HG03108 (cell line): ENCODE data around the gene TMEM169.

Source experiments
- ATAC-seq: cut with Tn5 transposase; IDR thresholded peaks from one replicate; pipeline ENCODE4 v1.9.1; 2021; ENCODE audit warnings: moderate library complexity; ENCODE audit not compliant: unreplicated experiment

TMEM169 gene

DNA sequence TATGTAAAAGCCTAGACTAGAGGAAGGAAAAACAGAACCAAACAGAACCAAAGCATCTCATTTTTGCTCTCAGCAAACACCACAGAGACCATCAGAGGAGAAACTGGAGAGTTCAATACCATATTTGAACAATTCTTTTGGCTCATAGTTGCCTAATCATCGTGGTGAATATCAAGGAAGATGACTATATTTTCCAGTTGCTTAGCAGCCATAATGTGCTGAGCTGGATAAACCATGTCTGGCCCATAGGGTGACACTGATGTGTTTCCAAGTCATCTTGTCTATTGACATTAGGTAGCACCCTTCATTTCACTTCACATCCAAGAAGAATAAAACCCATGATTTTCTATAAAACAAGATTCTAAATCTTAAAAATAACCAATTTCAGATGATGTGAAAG is 21.5 kb downstream of the TMEM169 start:
- no peak for ATAC-seq

DNA sequence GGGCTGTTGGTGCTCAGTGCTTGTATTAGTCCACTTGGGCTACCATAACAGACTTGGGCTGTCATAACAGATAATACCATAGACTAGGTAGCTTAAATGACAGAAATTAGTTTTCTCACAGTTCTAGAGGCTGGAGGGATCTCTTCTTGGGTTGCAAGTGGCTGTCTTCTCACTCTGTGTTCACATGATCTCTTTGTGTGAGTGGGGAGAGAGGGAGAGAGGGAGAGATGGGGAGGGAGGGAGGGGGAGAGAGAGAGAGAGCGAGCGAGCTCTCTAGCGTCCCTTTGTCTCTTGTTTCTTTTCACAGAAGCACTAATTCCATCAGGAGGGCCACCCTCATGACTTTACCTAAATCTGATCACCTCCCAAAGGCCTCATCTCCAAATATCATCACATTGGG is 23.0 kb downstream of the TMEM169 start:
- ATAC-seq, result no peak

DNA sequence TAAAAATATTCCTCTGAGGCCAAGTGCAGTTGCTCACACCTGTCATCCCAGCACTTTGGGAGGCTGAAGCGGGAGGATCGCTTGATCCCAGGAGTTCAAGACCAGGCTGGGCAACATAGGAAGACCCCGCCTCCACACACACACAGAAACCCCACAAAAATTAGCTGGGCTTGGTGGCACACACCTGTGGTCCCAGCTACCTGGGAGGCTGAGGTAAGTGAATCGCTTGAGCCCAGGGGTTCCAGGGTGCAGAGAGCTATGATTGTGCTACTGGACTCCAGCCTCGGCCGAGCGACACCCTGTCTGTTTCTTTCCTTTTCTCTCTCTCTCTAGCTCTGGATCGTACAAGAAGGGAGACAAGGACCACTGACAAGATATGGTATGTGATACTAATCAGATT is 25.6 kb downstream of the TMEM169 start:
- no peak for ATAC-seq

DNA sequence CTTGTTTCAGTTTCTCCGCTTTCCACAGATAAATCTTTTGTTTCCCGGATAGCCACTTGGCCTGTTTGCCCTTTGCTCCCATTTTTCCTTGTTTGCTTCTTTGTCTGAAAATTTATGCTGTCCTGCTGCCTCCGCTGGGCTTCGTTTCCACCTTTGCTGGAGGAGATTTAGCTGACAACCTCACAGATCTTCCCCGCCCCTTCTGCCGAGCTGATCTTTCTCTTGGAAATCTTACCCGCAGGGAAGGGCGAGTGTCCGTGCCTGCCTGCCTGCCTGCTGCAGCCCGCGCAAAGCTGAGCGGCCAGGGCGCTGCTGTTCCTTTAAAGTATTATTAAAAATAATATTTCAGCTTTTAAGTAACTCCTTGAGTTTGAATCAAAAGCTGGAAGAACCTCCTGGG is 26.0 kb downstream of the TMEM169 start:
- no peak for ATAC-seq

DNA sequence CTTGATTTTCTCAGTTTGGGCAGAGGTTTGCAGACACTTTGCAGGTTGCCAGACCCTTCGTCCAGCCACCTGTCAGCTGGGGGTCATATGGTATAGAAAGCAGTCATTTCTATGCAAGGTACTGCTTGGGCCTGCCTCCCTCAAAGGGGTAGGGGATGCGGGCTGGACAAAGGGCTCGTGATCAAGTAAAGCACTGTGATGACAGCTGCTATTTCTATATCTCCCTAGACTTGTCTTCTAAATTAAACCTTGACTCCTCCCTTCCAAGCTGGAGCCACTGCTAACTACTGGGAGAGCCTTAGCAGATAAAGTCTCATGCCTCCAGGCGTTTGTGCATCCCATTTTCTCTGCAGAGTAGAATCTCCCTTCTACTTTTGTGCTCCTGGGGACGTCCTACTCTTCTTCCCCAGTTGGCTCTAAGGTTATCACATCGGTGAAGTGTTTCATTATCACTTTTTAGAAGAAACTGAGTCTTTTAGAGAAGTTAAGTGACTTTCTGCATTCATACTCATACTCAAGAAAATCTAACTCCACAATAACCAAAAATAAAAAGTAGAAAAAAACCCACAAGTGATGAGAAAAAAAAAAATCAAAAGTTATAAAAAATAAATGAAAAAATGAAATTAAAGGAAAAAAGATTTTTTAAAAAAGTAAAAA is 26.7 kb downstream of the TMEM169 start:
- ATAC-seq, result no peak

DNA sequence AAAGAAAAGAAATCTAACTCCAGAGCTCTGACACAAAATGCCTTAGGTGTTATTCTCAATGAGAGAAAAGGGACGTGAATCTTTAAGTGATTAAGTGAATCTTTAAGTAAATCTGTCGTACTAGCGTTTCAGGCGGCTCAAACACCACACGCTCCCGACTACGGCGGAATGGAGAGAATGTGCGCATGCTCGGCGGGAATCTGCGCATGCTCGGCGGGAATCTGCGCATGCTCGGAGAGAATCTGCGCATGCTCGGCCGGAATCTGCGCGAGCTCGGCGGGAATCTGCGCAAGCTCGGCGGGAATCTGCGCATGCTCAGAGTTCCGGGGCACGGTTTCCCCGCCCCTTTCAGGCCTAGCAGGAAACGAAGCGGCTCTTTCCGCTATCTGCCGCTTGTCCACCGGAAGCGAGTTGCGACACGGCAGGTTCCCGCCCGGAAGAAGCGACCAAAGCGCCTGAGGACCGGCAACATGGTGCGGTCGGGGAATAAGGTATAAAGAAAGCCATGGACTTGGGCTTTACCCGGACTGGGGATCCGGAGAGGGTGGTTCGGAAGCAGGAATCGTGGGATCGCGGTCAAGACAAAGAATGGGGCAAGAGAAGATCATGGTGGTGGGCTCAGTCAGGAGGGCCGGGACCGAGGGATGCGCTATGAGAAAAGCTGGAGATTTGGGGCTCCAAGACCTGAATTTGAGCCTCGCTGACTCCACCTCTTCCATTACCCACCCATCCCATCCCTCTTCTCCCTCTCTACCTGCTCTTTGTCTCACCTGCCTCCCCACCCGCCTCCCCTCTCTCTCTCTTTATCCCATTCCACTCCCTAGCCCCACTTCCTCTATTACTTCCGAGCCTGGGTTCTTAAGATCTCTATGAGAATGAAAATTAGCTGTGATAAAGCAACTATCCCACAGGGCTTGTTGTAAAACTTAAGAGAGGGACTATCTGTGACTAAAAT is 27.5 kb downstream of the TMEM169 start, which contains the start of gene XRCC5:
TSS of gene XRCC5 (plus strand) at position 382 of the 955 bp plus-strand sequence. CDS start at position 471, 89 bp downstream.
- ATAC-seq, result peak; percentile 47

DNA sequence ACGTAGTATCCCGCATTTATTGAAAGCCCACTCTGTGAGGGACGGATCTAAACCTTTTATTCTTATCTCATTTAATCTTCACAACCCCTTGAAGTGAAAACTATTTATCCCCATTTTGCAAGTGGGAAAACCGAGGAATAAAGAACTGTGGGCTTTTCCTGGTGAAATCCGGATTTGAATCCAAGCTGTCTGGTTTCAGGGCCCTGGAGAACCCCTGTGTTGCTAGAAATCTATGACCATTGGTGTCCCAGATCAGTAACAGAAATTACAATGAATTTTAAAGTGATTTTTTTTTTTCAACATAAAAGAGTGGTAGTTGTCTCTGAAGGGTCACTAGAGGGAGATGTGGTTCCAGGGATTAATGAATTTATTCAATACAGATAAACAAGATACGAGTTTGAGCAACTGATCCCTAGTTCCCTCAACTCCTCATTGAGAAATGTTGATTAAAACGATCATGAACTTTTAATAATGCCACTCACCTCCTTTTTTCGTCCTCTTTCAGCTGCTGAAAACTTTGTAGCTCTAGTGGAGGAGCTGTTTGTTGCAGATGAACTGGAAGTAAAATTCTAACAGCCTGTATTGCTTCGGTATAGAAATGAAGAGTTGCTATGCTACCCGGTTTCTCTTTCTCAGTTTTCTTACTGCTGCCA is 28.4 kb downstream of the TMEM169 start:
- ATAC-seq, result no peak

DNA sequence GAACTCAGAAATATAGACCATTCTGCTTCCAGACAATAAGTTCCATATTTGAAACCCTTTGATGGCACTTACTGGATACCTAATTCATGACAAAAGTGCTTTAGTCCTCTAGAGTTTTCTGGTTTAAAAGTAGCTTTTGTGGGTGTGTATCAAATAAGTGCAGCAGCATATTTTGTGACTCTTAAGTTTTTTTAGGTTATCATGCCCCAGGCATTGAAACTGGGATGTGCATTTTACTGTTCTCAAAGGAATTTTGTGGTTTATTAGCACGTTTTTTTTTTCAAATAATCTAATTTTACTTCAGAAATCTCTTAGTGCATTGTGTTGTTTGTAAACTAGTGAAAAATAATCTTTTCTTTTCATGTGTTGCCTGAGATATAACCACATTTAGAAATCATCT is 28.9 kb downstream of the TMEM169 start:
- ATAC-seq, result no peak

DNA sequence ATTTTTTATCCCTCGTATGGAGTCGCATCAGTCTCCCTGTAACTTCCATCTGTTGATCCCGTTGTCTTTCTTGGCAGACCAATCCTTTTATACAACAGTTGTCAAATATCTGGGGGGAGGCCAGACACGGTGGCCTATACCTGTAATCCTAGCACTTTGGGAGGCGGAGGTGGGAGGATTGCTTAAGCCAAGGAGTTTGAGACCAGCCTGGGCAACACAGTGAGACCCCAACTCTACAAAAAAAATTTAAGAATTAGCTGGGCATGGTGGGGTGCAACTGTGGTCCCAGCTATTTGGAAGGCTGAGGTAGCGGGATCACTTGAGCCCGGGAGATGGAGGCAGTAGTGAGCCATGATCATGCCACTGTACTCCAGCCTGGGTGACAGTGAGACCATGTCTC is 29.4 kb downstream of the TMEM169 start:
- no peak for ATAC-seq

DNA sequence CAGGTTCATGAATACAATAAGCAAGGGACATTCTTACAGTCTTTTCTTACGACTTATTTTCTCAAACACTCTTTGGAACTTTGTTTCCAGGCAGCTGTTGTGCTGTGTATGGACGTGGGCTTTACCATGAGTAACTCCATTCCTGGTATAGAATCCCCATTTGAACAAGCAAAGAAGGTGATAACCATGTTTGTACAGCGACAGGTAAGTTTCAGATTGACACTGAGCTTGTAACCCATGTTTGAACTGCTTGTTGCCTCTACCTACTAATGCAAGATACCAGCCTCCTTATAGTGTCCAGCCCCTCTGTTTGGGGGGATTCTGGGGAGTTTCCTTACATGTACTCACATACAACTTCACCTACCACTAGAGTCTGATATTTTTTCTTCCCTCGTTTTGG is 31.2 kb downstream of the TMEM169 start:
- ATAC-seq, result no peak

DNA sequence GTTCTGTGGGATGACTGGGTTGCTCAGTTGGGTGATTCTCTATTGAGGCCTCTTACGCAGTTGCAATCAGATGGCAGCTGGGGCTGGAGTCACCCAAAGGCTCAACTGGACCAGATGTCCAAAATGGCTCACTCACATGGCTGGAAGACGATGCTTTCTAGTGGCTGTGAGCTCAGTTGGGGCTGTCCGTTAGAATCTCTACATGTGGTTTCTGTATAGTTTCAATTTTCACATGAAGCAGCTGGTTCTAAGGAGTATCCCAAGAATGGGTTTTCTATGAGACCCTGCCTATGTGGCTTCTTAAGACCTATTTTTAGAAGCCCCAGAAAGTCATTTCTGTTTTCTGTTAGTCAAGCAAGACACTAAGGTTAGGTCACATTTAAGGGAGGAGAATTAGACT is 31.9 kb downstream of the TMEM169 start:
- peak; percentile 73 for ATAC-seq

DNA sequence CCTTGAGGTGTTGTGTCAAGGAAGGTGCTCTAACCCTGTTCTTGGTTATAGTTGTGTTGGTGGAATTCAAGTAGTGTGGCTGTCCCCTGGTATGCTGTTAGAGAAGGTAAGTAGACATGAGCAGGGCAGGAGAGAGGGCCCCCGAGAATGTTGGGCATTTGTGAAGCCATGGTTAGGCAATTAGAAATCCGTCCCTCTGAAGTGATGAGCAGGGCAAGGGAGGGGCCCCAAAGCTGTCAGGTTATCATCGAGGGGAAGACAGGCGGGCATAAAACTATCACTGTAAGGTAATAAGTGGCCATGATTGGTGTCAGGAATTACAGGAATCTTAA is 32.6 kb downstream of the TMEM169 start:
- ATAC-seq, result no peak

DNA sequence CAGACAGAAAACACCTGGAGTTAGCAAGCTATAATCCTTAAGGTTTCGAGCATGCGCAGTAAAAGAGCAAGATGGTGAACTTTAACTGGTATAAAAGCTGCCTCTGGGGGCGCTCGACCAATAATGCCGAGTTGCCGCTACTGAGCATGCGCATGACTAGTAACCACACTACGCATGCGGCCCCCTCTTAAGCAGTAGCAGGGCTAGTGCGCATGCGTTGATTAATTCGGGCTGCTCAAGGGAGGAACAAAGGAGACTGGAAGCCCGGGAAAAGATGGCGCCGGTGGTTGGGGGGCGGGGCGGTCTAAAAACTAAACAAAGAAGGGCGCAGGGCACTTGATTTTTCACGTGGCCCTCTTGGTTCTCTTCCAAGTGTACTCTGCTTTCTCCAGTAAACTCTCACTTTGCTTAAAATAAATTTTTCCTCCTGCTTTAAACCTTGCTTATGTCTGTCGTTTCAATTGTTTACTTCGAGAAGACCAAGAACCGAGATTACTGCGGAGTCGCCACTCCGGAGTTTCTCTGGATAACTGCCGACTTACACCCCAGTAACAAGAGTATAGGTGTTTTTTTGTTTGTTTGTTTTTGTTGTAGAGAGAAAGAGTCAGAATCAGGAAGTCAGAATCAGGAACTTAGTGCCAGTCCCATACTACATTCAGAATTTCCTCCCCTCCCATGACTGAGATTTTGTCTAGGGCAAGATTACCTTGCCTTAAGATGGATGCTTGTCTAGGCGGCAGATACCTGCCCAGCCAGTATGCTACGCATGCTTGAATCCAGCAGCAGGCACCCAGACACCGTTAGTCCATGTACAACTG is 33.2 kb downstream of the TMEM169 start:
- ATAC-seq, result peak; percentile 36

DNA sequence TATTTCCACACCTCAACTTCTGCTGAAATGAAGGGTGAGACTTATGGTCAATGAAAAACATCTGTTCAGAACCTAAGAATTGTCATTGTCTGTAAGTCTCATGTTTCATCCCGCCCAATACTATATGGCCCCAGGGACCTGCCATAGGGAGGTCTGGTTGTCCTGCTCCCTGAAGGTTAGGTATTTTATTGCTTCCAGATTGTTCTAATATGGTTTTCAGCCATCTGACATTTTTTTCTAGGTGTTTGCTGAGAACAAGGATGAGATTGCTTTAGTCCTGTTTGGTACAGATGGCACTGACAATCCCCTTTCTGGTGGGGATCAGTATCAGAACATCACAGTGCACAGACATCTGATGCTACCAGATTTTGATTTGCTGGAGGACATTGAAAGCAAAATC is 34.7 kb downstream of the TMEM169 start:
- ATAC-seq, result no peak

DNA sequence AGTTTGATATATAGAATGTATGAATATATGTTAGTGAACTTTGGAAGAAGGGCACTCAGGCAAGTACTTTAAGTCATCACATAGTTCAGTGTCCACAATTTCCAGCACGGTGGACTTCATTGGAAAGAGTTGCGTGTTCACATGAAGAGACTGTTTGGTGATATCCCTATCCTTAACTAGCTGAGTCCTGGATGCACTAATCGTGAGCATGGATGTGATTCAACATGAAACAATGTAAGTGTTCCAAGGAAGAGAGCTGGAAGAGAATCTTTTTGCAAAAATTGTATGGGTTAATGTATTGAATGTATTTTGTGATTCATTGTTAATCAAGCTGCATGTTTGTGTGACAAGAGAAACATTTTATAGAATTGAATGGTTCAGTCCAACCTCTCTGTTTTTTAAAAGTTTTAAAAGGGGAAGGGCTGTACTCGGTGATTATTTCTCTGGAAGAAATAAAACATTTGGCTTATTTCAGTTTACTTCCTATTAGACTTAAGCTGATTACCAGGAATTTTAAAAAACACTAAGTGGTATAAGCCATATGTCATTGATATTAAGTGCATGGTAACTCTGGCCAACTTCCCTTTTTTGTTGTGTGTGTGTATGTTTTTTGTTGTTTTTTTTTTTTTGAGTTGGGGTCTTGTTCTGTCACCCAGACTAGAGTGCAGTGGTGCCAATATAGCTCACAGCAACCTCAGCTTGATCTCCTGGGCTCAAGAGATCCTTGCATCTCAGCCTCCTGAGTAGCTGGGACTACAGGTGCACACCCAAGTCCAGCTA is 36.0 kb downstream of the TMEM169 start:
- ATAC-seq, result no peak

DNA sequence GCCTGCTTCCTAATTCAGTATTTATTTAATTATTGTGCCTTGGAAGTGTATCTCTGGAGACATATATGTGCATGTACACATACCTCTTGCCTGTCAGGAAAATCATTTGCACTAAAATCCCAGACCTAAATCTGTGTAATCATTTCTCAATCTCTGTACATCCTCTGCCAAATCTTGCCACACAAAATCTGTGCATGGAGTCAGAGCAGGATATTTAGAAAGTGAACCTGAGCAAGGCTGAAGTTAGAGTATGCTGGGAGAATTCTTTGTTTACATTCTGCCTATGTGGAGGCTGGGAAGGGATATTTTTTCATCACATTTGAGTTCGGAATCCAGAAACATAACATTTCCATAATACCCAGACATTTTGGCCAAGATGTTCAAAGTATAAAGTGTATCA is 36.8 kb downstream of the TMEM169 start:
- ATAC-seq, result no peak

DNA sequence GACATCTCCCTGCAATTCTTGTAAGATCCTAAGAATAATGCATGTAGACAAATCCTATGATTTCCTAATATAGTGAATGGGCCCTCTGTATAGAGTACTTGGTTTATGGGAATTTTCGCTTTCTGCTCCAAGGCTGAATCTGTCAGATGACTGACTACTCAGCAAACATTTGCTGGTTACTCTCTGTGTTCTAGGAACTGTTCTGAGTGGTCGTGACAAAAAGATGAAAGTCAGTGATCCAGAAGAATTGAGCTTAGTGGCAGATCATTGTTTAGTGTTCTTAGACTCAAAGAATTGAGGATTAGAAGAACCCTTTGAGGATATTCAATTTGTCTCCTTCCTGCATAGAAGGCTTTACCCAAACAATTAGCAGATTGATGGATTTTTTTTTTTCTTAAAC is 37.4 kb downstream of the TMEM169 start:
- ATAC-seq, result no peak

DNA sequence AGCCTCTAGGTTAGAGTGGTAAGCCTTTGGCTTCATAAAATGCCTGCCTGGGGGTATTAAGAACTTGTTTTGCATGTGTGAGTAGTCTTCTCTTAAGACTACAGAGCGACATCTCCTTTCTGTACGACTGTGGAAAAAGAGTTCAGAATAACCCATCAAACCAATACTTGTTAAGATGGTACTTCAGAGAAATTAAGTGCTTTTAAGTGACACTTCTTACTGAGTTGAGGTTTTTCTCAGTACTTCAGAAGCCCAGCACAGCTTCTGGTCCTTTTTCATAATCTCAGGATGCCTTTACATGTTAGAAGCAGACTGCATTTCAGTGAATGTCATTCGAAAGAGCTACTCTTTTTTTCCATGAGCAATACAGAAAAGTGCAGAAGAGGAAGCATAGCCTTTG is 38.3 kb downstream of the TMEM169 start:
- ATAC-seq, result no peak

DNA sequence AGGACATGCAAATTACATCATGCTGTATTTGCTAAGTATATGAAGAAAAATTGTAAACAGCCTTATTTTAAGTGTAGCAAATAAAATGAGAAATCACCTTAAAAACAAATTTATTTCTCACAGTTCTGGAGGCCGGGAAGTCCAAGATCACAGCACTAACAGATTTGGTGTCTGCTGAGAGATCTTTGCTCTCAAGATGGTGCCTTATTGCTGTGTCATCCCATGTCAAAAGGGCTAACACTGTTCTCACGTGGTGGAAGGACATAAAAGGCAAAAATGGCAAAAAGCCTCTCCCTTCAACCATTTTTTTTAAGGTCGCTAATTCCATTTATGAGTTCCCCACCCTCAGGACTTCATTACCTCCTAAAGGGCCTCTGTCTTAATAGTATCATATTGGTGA is 39.5 kb downstream of the TMEM169 start:
- ATAC-seq, result no peak

DNA sequence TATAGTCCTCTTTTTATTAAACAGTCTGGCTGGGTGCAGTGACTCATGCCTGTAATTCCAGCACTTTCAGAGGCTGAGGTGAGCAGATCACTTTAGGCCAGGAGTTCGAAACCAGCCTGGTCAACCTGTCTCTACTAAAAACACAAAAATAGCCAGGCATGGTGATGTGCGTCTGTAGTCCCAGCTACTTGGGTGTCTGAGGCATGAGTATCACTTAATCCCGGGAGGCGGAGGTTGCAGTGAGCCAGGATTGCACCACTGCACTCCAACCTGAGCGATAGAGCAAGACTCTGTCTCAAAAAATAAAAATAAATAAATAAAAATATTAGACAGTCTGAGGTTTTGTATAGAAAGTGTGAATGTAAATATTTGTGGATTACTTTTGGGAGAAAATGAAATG is 45.2 kb downstream of the TMEM169 start:
- ATAC-seq, result no peak
